ENCODE results near the gene GARIN3. TPM values are rescaled to one million over a fixed set of nuclear protein-coding genes. Genes with fewer than 3 reads are reported as not detected.
"Not testable (repeated sequence)": the region's sequence is repeated elsewhere in the genome, so short reads cannot be mapped to it uniquely, and the experiment has no call there.

GARIN3 gene
- total RNA-seq, 2 donors from 2014 or later = not detected

DNA sequence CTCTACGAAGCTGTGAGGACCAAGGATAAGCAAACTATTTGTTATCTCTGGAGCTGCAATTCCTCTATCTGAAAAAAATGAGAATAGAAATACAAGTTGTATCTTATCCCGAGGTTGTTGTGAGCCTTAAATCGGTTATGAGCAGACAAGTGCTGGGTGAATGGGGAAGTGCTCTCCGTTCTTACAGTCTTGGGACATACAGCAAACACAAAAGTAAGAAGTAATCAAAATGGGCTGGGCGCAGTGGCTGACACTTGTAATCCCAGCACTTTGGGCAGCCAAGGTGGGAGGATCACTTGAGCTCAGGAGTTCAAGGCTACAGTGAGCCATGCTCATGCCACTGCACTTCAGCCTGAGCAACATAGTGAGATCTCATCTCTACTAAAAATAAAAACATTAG, 46.2 kb upstream of the GARIN3 start:
- H3K9me3 ChIP-seq = no peaks in the 10 kb centered on the region
- no peaks in the 10 kb centered on the region for H3K36me3 ChIP-seq
- DNase-seq (ENCODE audit: low spot score) = no peak
- TF ChIP-seq, protein P1, sequence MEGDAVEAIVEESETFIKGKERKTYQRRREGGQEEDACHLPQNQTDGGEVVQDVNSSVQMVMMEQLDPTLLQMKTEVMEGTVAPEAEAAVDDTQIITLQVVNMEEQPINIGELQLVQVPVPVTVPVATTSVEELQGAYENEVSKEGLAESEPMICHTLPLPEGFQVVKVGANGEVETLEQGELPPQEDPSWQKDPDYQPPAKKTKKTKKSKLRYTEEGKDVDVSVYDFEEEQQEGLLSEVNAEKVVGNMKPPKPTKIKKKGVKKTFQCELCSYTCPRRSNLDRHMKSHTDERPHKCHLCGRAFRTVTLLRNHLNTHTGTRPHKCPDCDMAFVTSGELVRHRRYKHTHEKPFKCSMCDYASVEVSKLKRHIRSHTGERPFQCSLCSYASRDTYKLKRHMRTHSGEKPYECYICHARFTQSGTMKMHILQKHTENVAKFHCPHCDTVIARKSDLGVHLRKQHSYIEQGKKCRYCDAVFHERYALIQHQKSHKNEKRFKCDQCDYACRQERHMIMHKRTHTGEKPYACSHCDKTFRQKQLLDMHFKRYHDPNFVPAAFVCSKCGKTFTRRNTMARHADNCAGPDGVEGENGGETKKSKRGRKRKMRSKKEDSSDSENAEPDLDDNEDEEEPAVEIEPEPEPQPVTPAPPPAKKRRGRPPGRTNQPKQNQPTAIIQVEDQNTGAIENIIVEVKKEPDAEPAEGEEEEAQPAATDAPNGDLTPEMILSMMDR (IDR thresholded peaks at IDR 0.05) = no peak
- H3K4me3 ChIP-seq = no peak overlapping the region
- no peaks in the 10 kb centered on the region for H3K27me3 ChIP-seq
- H3K4me1 ChIP-seq = no peaks in the 10 kb centered on the region
- no peak overlapping the region for H3K27ac ChIP-seq

DNA sequence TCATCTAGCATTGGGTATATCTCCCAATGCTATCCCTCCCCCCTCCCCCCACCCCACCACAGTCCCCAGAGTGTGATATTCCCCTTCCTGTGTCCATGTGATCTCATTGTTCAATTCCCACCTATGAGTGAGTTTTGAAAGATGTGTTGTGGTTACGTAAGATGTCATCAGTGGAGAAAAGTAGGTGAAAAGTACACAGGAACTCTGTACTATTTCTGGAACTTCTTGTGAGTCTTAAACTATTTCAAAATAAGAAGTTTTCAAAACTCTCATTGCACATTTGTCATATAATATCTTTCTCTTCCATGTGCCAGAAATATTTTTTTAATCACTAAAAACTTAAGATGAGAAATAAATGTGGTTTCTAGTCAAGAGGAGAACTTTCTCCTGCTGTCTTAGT, 44.6 kb upstream of the GARIN3 start:
- DNase-seq (ENCODE audit: low spot score); H3K36me3 ChIP-seq; H3K4me3 ChIP-seq; H3K4me1 ChIP-seq; H3K27ac ChIP-seq; H3K27me3 ChIP-seq; H3K9me3 ChIP-seq: not testable (repeated sequence)

DNA sequence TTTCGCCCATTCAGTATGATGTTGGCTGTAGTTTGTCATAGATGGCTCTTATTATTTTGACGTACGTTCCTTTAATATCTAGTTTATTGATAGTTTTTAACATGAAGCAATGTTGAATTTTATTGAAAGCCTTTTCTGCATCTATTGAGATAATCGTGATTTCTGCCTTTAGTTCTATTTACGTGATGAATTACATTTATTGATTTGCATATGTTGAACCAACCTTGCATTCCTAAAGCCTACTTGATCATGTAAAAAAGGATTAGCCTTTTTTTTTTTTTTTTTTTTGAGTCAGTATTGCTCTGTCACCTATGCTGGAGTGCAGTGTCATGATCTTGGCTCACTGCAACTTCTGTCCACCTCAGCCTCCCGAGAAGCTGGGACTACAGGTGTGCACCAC, 39.6 kb upstream of the GARIN3 start:
- no peaks in the 10 kb centered on the region for H3K27me3 ChIP-seq
- no peaks in the 10 kb centered on the region for H3K36me3 ChIP-seq
- no peaks in the 10 kb centered on the region for H3K4me1 ChIP-seq
- TF ChIP-seq, protein P1 (IDR thresholded peaks at IDR 0.05) = no peak
- H3K27ac ChIP-seq = no peak overlapping the region
- no peak for DNase-seq (ENCODE audit: low spot score)
- H3K4me3 ChIP-seq = no peak overlapping the region
- no peaks in the 10 kb centered on the region for H3K9me3 ChIP-seq

DNA sequence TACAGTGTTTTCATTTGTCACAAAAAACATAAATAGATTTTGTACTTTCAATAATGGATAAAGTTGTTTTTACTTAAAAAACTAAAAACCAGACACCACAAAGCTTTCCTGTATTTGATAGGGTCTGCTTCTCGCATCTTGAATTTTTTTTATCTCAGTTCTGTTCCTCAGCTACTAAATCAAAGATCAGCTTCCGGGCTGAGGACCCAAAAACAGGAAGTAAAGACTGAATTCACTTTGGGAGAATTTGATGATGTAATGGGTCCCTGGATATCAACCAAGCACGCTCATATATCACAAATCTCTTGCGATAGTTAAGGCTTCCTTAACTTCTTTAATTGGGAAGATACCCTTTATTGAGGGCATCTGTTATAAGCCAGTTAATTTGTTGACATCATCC, 38.7 kb upstream of the GARIN3 start:
- Histone ChIP-seq H3K27me3 (no peaks in the 10 kb centered on the region), H3K36me3 (no peaks in the 10 kb centered on the region), H3K4me3 (no peak overlapping the region)

DNA sequence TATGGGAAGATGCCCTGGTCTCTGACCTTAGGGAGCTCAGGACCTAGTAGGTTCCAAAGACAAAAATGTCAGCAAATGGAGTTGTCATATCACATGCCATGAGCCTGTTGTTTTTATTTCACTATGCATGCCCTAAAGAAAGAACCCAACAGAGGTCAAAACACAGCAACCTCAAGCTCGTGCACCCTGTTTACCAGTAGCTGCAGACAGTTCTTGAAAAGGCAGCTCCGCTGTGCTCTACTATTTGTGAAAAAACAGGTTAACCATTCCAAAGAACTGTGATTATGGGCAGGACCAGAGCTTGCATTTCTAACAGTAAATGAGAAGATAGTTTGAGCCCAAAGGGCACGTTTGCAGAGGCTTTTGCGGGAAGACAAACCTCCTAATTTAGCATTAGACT, 37.4 kb upstream of the GARIN3 start:
- DNase-seq (ENCODE audit: low spot score) = no peak
- no peaks in the 10 kb centered on the region for H3K27me3 ChIP-seq
- H3K4me3 ChIP-seq = no peak overlapping the region
- no peaks in the 10 kb centered on the region for H3K9me3 ChIP-seq
- no peaks in the 10 kb centered on the region for H3K4me1 ChIP-seq
- no peak overlapping the region for H3K27ac ChIP-seq
- no peaks in the 10 kb centered on the region for H3K36me3 ChIP-seq
- TF ChIP-seq, protein P1 (IDR thresholded peaks at IDR 0.05) = no peak

More for the DNA sequence above, 38.7 kb upstream of the GARIN3 start:
- DNase-seq (ENCODE audit: low spot score) = no peak
- no peaks in the 10 kb centered on the region for H3K9me3 ChIP-seq
- H3K4me1 ChIP-seq = no peaks in the 10 kb centered on the region
- no peak overlapping the region for H3K27ac ChIP-seq
- TF ChIP-seq, protein P1 (IDR thresholded peaks at IDR 0.05) = no peak

DNA sequence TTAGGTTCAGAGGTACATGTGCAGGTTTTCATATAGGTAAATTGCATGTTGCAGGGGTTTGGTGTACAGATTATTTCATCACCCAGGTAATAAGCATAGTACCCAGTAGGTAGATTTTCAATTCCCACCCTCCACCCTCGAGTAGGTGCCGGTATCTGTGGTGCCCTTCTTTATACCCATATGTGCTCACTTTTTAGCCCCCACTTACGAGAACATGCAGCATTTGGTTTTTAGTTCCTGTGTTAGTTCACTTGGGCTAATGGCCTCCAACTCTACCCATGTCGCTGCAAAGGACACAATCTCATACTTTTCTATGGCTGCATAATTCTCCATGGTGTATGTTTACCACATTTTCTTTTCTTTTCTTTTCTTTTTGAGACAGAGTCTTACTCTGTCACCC, 35.8 kb upstream of the GARIN3 start:
- TF ChIP-seq, protein P1 (IDR thresholded peaks at IDR 0.05) = no peak
- Histone ChIP-seq H3K4me3 (no peak overlapping the region), H3K36me3 (no peaks in the 10 kb centered on the region), H3K27ac (no peak overlapping the region), H3K4me1 (no peaks in the 10 kb centered on the region), H3K27me3 (no peaks in the 10 kb centered on the region), H3K9me3 (no peaks in the 10 kb centered on the region)
- DNase-seq (ENCODE audit: low spot score) = no peak

All from right atrium auricular region (tissue), 2 donors.